Sigmoid colon (tissue), 7 donors: ENCODE data around the gene NTM. TPM values are rescaled to one million over a fixed set of nuclear protein-coding genes. Genes with fewer than 3 reads are reported as not detected.

Experiments used
- DNase-seq: peaks from one replicate; pipeline ENCODE4 v3.0.0-alpha.2; 2019
- H3K27ac ChIP-seq, 4 donors: fragments of 200-600 bp; sonication (generic); one replicate each; pipeline ENCODE4 v1.5.1; 2016 to 2019; ENCODE audit warnings: mild to moderate bottlenecking in 1 of 4
- H3K27me3 ChIP-seq, 3 donors: fragments of 200-600 bp; sonication (generic); one replicate each; pipeline ENCODE4 v1.5.1; 2019; ENCODE audit warnings: mild to moderate bottlenecking in 1 of 3
- H3K36me3 ChIP-seq, 4 donors: fragments of 200-600 bp; sonication (generic); one replicate each; pipeline ENCODE4 v1.5.1; 2016 to 2019
- H3K4me1 ChIP-seq, 4 donors: fragments of 200-600 bp; sonication (generic); one replicate each; pipeline ENCODE4 v1.5.1; 2017 to 2019
- H3K4me3 ChIP-seq, 4 donors: fragments of 200-600 bp; sonication (generic); one replicate each; pipeline ENCODE4 v1.5.1; 2017 to 2019; ENCODE audit warnings: mild to moderate bottlenecking in 2 of 4, moderate library complexity in 1 of 4
- H3K9me3 ChIP-seq, 4 donors: fragments of 200-600 bp in 3 of 4; sonication (generic) in 3 of 4; one replicate each; pipeline versions ENCODE4 v1.5.1 to v1.6.1; 2013 to 2019
- EP300 ChIP-seq, 4 donors: sonication (generic); formaldehyde crosslinking; IDR thresholded peaks; one replicate each; pipeline ENCODE4 v1.6.1; 2017; ENCODE audit warnings: antibody characterized with exemption in 4 of 4
- POLR2A ChIP-seq, 2 donors: fragments of 450-650 bp; IDR thresholded peaks; one replicate each; pipeline ENCODE4 v1.6.1; 2016; ENCODE audit warnings: antibody characterized with exemption in 2 of 2, mild to moderate bottlenecking in 2 of 2, moderate library complexity in 2 of 2
- POLR2AphosphoS5 ChIP-seq, 4 donors: sonication (generic); formaldehyde crosslinking; IDR thresholded peaks; one replicate each; pipeline ENCODE4 v1.6.1; 2017; ENCODE audit warnings: antibody characterized with exemption in 4 of 4
- whole genome bisulfite sequencing, 2 donors: extraction: QIAGEN DNeasy Blood & Tissue Kit; methylation state at CpG; one replicate each; pipeline ENCODE4 v1.1.7; 2013; 5-methylcytosine and 5-hydroxymethylcytosine counted together
- intact Hi-C: fragments of 100-400 bp; cut with DNase I; formaldehyde crosslinking; loops from one replicate; pipeline ENCODE4 v1.15.1; 2023
- polyA plus RNA-seq, 3 donors: library from polyadenylated mRNA; stranded (reverse); fragments of 200-250 nt; gene quantifications; one replicate each; pipeline ENCODE4 v1.2.3, GENCODE V29; 2013
- total RNA-seq, 4 donors: library from RNA; depleted of rRNA; stranded (reverse); fragments of >200 nt; gene quantifications; one replicate each; pipeline ENCODE4 v1.1.0, GENCODE V29; 2016
- TF ChIP-seq, protein P1 (sequence below), 4 experiments: fragments of 450-650 bp in 3 of 4; fragments of 200-600 bp in 1 of 4; IDR thresholded peaks; one replicate each; pipeline ENCODE4 v1.5.1; 2016 to 2019; ENCODE audit warnings: antibody characterized with exemption in 4 of 4, mild to moderate bottlenecking in 3 of 4, moderate library complexity in 2 of 4
- donor health status: healthy with polysubstance abuse.
- donor health status: Bipolar disorder and iron deficiency.
- donor health status: healthy.

Gene NTM
- total and polyA plus RNA-seq, 7 donors, result 0.96 to 18.3 (median 6.4) TPM; not detected in 1

DNA sequence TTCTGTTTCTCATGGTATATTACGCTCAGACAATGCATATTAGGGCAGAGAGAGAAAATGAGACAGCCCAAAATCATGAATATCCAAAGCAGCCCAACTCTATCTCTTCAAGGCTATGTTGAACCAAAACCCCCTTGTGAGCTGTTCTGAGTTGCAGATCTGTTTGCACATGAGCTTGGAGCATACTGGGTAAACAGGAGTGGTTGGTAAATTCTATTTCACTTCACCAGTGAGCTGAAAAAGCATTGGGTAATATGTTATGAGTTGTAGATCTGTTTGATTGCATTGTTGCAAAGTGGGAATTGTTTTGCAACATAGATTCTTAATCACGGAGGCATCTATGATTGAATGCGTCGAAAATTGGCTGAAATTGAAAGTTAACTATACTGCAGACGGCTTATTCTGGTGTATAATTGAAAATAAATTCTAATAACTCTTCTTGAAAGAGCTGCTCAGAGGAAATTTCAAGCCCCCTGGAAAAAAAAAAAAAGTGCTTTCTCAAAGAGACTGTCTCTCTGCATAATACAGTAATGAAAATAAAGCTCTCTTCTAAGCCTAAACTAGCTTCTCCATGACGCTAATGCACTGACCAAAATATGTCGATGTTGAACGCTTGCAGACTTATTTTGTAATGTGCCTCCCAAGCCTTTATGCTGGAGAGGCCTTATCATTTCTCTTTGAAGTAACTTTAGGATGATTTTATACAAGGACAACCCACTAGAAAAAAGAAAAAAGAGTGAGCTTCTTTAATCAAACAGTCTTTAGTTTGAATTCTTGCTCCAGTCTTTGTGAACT is 263.7 kb downstream of the NTM start:
- no peak overlapping the region for H3K4me3 ChIP-seq
- H3K4me1 ChIP-seq, result no peaks in the 10 kb centered on the region
- 74 to 78% methylated on average over 8 of the region's 8 CpGs for WGBS, 2 donors
- no peaks in the 10 kb centered on the region for H3K27me3 ChIP-seq
- no peaks in the 10 kb centered on the region for H3K36me3 ChIP-seq
- H3K9me3 ChIP-seq, result no peaks in the 10 kb centered on the region
- no peak overlapping the region for H3K27ac ChIP-seq
- intact Hi-C loops, result no loop called here
- no peak for DNase-seq
- TF ChIP-seq EP300 (IDR thresholded peaks at IDR 0.05) (no peak), POLR2A (IDR thresholded peaks at IDR 0.05) (no peak), POLR2AphosphoS5 (IDR thresholded peaks at IDR 0.05) (no peak)
- TF ChIP-seq, protein P1, sequence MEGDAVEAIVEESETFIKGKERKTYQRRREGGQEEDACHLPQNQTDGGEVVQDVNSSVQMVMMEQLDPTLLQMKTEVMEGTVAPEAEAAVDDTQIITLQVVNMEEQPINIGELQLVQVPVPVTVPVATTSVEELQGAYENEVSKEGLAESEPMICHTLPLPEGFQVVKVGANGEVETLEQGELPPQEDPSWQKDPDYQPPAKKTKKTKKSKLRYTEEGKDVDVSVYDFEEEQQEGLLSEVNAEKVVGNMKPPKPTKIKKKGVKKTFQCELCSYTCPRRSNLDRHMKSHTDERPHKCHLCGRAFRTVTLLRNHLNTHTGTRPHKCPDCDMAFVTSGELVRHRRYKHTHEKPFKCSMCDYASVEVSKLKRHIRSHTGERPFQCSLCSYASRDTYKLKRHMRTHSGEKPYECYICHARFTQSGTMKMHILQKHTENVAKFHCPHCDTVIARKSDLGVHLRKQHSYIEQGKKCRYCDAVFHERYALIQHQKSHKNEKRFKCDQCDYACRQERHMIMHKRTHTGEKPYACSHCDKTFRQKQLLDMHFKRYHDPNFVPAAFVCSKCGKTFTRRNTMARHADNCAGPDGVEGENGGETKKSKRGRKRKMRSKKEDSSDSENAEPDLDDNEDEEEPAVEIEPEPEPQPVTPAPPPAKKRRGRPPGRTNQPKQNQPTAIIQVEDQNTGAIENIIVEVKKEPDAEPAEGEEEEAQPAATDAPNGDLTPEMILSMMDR (IDR thresholded peaks at IDR 0.05), result no peak

DNA sequence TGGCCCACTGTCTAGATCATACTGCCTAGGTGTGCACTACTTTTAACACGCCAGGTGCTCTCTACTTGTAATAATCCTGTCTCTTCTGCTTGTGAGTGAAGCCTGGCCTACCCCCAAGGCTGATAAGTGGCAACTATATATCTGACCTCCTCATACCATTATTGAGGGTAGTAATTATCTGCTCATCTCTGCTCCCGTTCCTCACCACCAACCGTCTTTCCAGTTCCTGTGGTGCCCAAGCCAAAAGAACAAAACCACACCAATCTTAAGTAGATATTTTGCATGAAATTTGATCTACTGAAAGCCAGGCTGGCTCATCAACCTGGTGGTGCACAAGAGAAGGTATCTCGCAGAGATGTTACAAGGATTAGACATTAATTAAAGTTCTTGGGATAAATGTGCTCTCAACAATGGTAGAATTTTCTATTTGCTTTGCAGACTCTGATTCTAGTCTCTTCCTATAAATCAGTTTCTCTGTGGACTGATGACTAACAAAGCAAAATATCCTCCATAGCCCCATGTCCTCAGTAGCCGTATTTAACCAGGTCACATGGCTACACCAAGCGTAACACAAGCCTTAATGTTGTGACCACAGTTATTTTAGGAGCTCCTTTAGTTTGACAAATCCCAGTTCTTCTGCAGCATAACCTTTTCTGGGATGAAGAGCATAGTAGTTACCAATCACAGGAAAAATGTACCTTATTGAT is 267.2 kb downstream of the NTM start:
- no peak overlapping the region for H3K4me3 ChIP-seq
- 78 to 80% methylated on average over 6 of the region's 6 CpGs for WGBS, 2 donors
- no peak for TF ChIP-seq POLR2A (IDR thresholded peaks at IDR 0.05)
- no peak for TF ChIP-seq EP300 (IDR thresholded peaks at IDR 0.05)
- no peak for TF ChIP-seq POLR2AphosphoS5 (IDR thresholded peaks at IDR 0.05)
- TF ChIP-seq, protein P1 (IDR thresholded peaks at IDR 0.05), result no peak
- no peaks in the 10 kb centered on the region for H3K4me1 ChIP-seq
- intact Hi-C loops, result no loop called here
- no peak overlapping the region for H3K27ac ChIP-seq
- H3K27me3 ChIP-seq, result no peaks in the 10 kb centered on the region
- DNase-seq, result no peak
- H3K9me3 ChIP-seq, result no peaks in the 10 kb centered on the region
- H3K36me3 ChIP-seq, result no peaks in the 10 kb centered on the region

DNA sequence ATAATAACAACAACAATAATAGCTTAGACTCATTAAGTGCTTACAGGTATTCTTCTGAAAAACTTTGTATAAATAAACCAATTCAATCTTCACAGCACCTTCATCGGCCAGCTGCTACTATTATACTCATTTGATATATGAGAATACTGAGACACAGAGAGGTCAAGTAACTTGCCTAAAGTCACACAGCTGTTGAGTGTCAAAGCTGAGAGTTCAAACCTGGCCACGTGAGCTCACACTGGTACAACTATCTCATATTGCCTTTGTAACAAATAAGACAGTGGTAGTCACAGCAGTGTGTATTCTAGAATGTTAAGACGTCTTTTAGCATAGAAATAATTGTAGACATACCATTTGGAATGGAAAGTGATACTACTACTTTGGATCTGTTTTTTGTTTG is 268.5 kb downstream of the NTM start:
- intact Hi-C loops, result no loop called here
- WGBS, 2 donors, result 79 to 83% methylated on average over 3 of the region's 3 CpGs
- Histone ChIP-seq H3K27me3 (no peaks in the 10 kb centered on the region), H3K4me3 (no peak overlapping the region), H3K4me1 (no peaks in the 10 kb centered on the region), H3K9me3 (no peaks in the 10 kb centered on the region), H3K27ac (no peak overlapping the region), H3K36me3 (no peaks in the 10 kb centered on the region)
- no peak for DNase-seq
- TF ChIP-seq POLR2A (IDR thresholded peaks at IDR 0.05) (no peak), POLR2AphosphoS5 (IDR thresholded peaks at IDR 0.05) (no peak), EP300 (IDR thresholded peaks at IDR 0.05) (no peak)
- TF ChIP-seq, protein P1 (IDR thresholded peaks at IDR 0.05), result no peak

DNA sequence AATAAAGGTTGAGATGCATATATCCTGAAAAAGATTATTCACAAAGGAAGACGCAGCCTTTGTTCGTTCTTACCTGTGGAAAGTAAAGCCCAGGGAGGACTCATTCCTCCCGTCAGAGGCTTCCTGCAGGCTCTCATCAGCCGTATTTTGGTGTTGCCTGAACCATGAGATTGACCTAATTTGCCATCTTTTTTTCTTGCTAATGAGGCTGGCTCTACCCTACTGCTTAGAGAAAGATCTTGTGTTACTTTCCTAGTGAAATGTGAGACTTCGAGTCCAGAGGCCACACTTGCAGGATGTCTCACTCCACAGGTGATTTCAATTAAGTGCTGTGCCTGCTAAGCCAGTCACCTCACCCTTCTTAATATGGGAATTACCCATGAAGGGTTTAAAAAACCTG is 269.9 kb downstream of the NTM start:
- intact Hi-C loops, result no loop called here
- no peak overlapping the region for H3K27ac ChIP-seq
- H3K9me3 ChIP-seq, result no peaks in the 10 kb centered on the region
- no peak overlapping the region for H3K4me3 ChIP-seq
- no peak for DNase-seq
- no peak for TF ChIP-seq POLR2A (IDR thresholded peaks at IDR 0.05)
- TF ChIP-seq, protein P1 (IDR thresholded peaks at IDR 0.05), result no peak
- no peak for TF ChIP-seq EP300 (IDR thresholded peaks at IDR 0.05)
- TF ChIP-seq POLR2AphosphoS5 (IDR thresholded peaks at IDR 0.05), result no peak
- WGBS, 2 donors, result 49 to 66% methylated on average over 5 of the region's 5 CpGs
- H3K27me3 ChIP-seq, result no peaks in the 10 kb centered on the region
- H3K36me3 ChIP-seq, result no peaks in the 10 kb centered on the region
- H3K4me1 ChIP-seq, result no peaks in the 10 kb centered on the region
